ENCODE data around the gene IGFBP4.

Gene IGFBP4

DNA sequence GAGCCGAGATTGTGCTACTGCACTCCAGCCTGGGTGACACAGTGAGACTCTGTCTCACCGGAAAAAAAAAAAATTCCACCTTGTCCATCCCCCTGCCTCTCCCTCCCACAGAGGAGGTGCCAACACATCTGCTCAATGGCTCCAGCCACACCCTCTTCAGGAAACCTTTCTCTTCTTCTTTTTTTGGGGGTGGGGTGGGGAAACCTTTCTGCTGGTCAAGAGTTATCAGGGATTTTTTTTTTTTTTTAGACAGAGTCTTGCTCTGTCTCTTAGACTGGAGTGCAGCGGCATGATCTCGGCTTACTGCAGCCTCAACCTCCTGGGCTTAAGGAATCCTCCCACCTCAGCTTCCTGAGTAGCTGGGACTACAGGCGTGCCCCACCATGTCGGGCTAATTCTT, 39.5 kb downstream of the IGFBP4 start:
- TF ChIP-seq CTCF (IDR thresholded peaks at IDR 0.05; ENCODE audit: extremely low read depth, missing control alignments), result no peak
- no peak for DNase-seq (ENCODE audit: low spot score)

- no peak for TF ChIP-seq CTCF (IDR thresholded peaks at IDR 0.05; ENCODE audit: extremely low read depth, missing control alignments)
- no peak for DNase-seq (ENCODE audit: low spot score)
Observed at GRCh38 chr17:40483679-40484078, 40.4 kb downstream of the IGFBP4 start.

DNA sequence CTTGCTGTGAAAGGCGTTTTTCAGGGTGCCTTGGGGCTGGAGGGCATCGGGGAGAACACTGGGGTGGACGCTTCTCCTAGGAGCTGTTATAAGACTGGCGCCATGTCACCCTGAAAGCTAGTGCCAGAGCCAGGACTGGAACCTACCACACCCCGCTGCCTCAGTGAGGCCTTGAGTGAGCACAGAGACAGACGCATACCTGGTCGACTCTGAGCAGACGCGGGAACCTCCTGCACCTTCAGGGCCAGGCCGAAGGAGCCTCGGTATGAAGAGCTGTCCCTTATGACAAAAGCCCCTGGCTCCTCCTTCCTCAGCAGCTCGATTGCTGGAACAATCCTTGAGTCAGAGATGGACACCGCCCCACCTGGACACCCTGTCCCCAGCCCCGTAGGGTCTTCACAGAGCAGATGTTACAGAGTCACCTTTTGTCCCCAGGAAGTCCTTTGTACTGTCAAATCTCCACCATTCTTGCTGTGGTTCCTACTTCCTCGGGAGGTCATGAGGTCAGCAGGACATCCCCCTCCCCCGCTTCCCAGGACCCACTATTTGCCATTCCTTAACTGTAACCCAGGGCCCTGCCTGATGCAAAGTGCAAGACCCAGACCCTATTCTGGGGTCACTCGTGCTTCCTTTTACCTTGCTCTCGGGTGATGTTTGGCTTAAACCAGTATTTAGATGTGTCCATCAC, 41.2 kb downstream of the IGFBP4 start:
- TF ChIP-seq CTCF (IDR thresholded peaks at IDR 0.05; ENCODE audit: extremely low read depth, missing control alignments), result no peak

GRCh38 chr17:40484973-40485530, 41.8 kb downstream of the IGFBP4 start:
- no peak for DNase-seq (ENCODE audit: low spot score)
- no peak for TF ChIP-seq CTCF (IDR thresholded peaks at IDR 0.05; ENCODE audit: extremely low read depth, missing control alignments)

More for the DNA sequence above, 41.2 kb downstream of the IGFBP4 start:
- no peak for DNase-seq (ENCODE audit: low spot score)

- DNase-seq (ENCODE audit: low spot score), result no peak
- no peak for TF ChIP-seq CTCF (IDR thresholded peaks at IDR 0.05; ENCODE audit: extremely low read depth, missing control alignments)
Observed at GRCh38 chr17:40485851-40486521, 42.7 kb downstream of the IGFBP4 start.

- TF ChIP-seq CTCF (IDR thresholded peaks at IDR 0.05; ENCODE audit: extremely low read depth, missing control alignments), result no peak
- no peak for DNase-seq (ENCODE audit: low spot score)
Observed at GRCh38 chr17:40486522-40487370, 43.5 kb downstream of the IGFBP4 start.
